Tibial nerve (tissue), 4 donors: Measurements from ENCODE around the gene AP2S1. TPM values are rescaled to one million over a fixed set of nuclear protein-coding genes. Genes with fewer than 3 reads are reported as not detected.

Experiments used
- DNase-seq, 2 donors: peaks; one replicate each; pipeline ENCODE4 v3.0.0-alpha.2; 2019; ENCODE audit warnings: low spot score in 2 of 2
- H3K27ac ChIP-seq, 4 donors: fragments of 200-600 bp; sonication (generic) in 3 of 4; one replicate each; pipeline ENCODE4 v1.5.1; 2017 to 2019; ENCODE audit warnings: mild to moderate bottlenecking in 1 of 4
- H3K27me3 ChIP-seq, 2 donors: fragments of 200-600 bp; sonication (generic) in 1 of 2; one replicate each; pipeline versions ENCODE4 v1.5.1 to v1.6.0; 2017 to 2019
- H3K36me3 ChIP-seq, 3 donors: fragments of 200-600 bp; sonication (generic); one replicate each; pipeline ENCODE4 v1.5.1; 2018 to 2019
- H3K4me1 ChIP-seq, 4 donors: fragments of 200-600 bp; sonication (generic) in 3 of 4; one replicate each; pipeline ENCODE4 v1.5.1; 2017 to 2019
- H3K4me3 ChIP-seq, 4 donors: fragments of 200-600 bp; sonication (generic) in 3 of 4; one replicate each; pipeline ENCODE4 v1.5.1; 2017 to 2019; ENCODE audit warnings: mild to moderate bottlenecking in 1 of 4, moderate library complexity in 1 of 4
- H3K9me3 ChIP-seq, 4 donors: fragments of 200-600 bp; sonication (generic) in 3 of 4; one replicate each; pipeline ENCODE4 v1.5.1; 2017 to 2019
- CTCF ChIP-seq, 5 experiments: fragments of 200-600 bp in 3 of 5; fragments of 450-650 bp in 2 of 5; sonication (generic) in 3 of 5; IDR thresholded peaks; one replicate each; pipeline ENCODE4 v1.5.1; 2016 to 2019; ENCODE audit warnings: antibody characterized with exemption in 5 of 5, mild to moderate bottlenecking in 3 of 5, moderate library complexity in 2 of 5
- EP300 ChIP-seq, 2 donors: sonication (generic); formaldehyde crosslinking; IDR thresholded peaks; one replicate each; pipeline ENCODE4 v1.6.1; 2017; ENCODE audit warnings: antibody characterized with exemption in 2 of 2, mild to moderate bottlenecking in 1 of 2
- POLR2A ChIP-seq, 2 donors: fragments of 450-650 bp; IDR thresholded peaks; one replicate each; pipeline ENCODE4 v1.6.1; 2017; ENCODE audit warnings: antibody characterized with exemption in 2 of 2, mild to moderate bottlenecking in 2 of 2, moderate library complexity in 2 of 2
- WGBS, 2 donors: methylation state at CpG; one replicate each; pipeline ENCODE4 v1.1.5; 2018; 5-methylcytosine and 5-hydroxymethylcytosine counted together
- total RNA-seq, 4 donors: library from RNA; depleted of rRNA; stranded (reverse); fragments of >200 nt; gene quantifications; one replicate each; pipeline ENCODE4 v1.1.0, GENCODE V29; 2016

The AP2S1 gene
- total RNA-seq, 4 donors from 2014 or later = 32.1 to 108 (median 64.6) TPM

- H3K4me1 ChIP-seq = peaks cover 0 to 34% (median 3%) of the 10 kb centered on the region in 4 donors
- TF ChIP-seq EP300 (IDR thresholded peaks at IDR 0.05) = no peak
- H3K36me3 ChIP-seq = peaks cover 0 to 19% (median 10%) of the 10 kb centered on the region in 3 donors
- H3K9me3 ChIP-seq = no peaks in the 10 kb centered on the region
- H3K27me3 ChIP-seq = no peaks in the 10 kb centered on the region
- H3K27ac ChIP-seq = no peak overlapping the region
- WGBS, 2 donors = 72 to 78% methylated on average over 5 of the region's 5 CpGs
- H3K4me3 ChIP-seq = no peak overlapping the region
- DNase-seq = no peak
Measured at GRCh38 chr19:46834121-46834520, 16.5 kb downstream of the AP2S1 start.

GRCh38 chr19:46830864-46831263 is 19.8 kb downstream of the AP2S1 start:
- no peaks in the 10 kb centered on the region for H3K27me3 ChIP-seq
- H3K9me3 ChIP-seq = no peaks in the 10 kb centered on the region
- 94 to 96% methylated on average over 2 of the region's 2 CpGs for WGBS, 2 donors
- no peaks in the 10 kb centered on the region for H3K36me3 ChIP-seq
- H3K4me3 ChIP-seq = no peak overlapping the region
- TF ChIP-seq POLR2A (IDR thresholded peaks at IDR 0.05) = no peak
- TF ChIP-seq CTCF (IDR thresholded peaks at IDR 0.05) = no peak
- TF ChIP-seq EP300 (IDR thresholded peaks at IDR 0.05) = no peak
- DNase-seq = no peak
- H3K27ac ChIP-seq = no peak overlapping the region
- H3K4me1 ChIP-seq = peaks cover 0 to 16% (median 0%) of the 10 kb centered on the region in 4 donors

- Histone ChIP-seq H3K4me1 (peaks cover 0 to 2% (median 0%) of the 10 kb centered on the region in 4 donors), H3K27ac (no peak overlapping the region), H3K36me3 (no peaks in the 10 kb centered on the region), H3K9me3 (no peaks in the 10 kb centered on the region), H3K4me3 (no peak overlapping the region), H3K27me3 (no peaks in the 10 kb centered on the region)
- TF ChIP-seq POLR2A (IDR thresholded peaks at IDR 0.05) (no peak), CTCF (IDR thresholded peaks at IDR 0.05) (no peak), EP300 (IDR thresholded peaks at IDR 0.05) (no peak)
- 80 to 82% methylated on average over 5 of the region's 5 CpGs for WGBS, 2 donors
- DNase-seq = no peak
Measured at GRCh38 chr19:46828484-46828883, 22.2 kb downstream of the AP2S1 start.

- Histone ChIP-seq H3K4me3 (no peak overlapping the region), H3K4me1 (peaks cover 0 to 12% (median 5%) of the 10 kb centered on the region in 4 donors), H3K27me3 (no peaks in the 10 kb centered on the region), H3K9me3 (no peaks in the 10 kb centered on the region), H3K27ac (no peak overlapping the region), H3K36me3 (no peaks in the 10 kb centered on the region)
- no peak for TF ChIP-seq EP300 (IDR thresholded peaks at IDR 0.05)
- TF ChIP-seq CTCF (IDR thresholded peaks at IDR 0.05) = no peak
- TF ChIP-seq POLR2A (IDR thresholded peaks at IDR 0.05) = no peak
- DNase-seq = no peak
- 82 to 83% methylated on average over 5 of the region's 5 CpGs for WGBS, 2 donors
Measured at GRCh38 chr19:46825731-46826055, 25.0 kb downstream of the AP2S1 start.

- Histone ChIP-seq H3K4me3 (no peak overlapping the region), H3K27ac (peak overlapping the region in 2 of 4 donors; percentile 36 to 55), H3K27me3 (no peaks in the 10 kb centered on the region), H3K4me1 (peaks cover 0 to 16% (median 7%) of the 10 kb centered on the region in 4 donors), H3K36me3 (no peaks in the 10 kb centered on the region), H3K9me3 (no peaks in the 10 kb centered on the region)
- WGBS, 2 donors = 86 to 89% methylated on average over 21 of the region's 21 CpGs
- DNase-seq = no peak
- no peak for TF ChIP-seq CTCF (IDR thresholded peaks at IDR 0.05)
- no peak for TF ChIP-seq POLR2A (IDR thresholded peaks at IDR 0.05)
- no peak for TF ChIP-seq EP300 (IDR thresholded peaks at IDR 0.05)
Measured at GRCh38 chr19:46824890-46825730, 25.5 kb downstream of the AP2S1 start.
